Endodermal cell (in vitro differentiated cells): ENCODE results near the gene NPVF. TPM values are rescaled to one million over a fixed set of nuclear protein-coding genes. Genes with fewer than 3 reads are reported as not detected.

Experiments
- DNase-seq: peaks from one replicate; pipeline ENCODE4 v3.0.0-alpha.2; 2017
- H3K27ac ChIP-seq: 2 replicates; pipeline ENCODE4 v1.5.1; 2013; ENCODE audit warnings: mild to moderate bottlenecking, low read depth, low read length, moderate library complexity
- H3K27me3 ChIP-seq: 2 replicates; pipeline ENCODE4 v1.6.1; 2013; ENCODE audit warnings: mild to moderate bottlenecking, low read length, moderate library complexity; ENCODE audit not compliant: insufficient read depth, control insufficient read depth, poor library complexity, severe bottlenecking
- H3K36me3 ChIP-seq: 2 replicates; pipeline ENCODE4 v1.7.0; 2013; ENCODE audit warnings: mild to moderate bottlenecking, low read length, moderate library complexity; ENCODE audit not compliant: control insufficient read depth, insufficient read depth
- H3K4me1 ChIP-seq: one replicate; pipeline ENCODE4 v1.7.0; 2013; ENCODE audit warnings: low read length; ENCODE audit not compliant: control insufficient read depth, insufficient read depth
- H3K4me3 ChIP-seq: 2 replicates; pipeline ENCODE4 v1.5.1; 2013; ENCODE audit warnings: mild to moderate bottlenecking, low read length, moderate library complexity
- H3K9ac ChIP-seq: 2 replicates; pipeline ENCODE4 v1.6.1; 2013; ENCODE audit warnings: mild to moderate bottlenecking, low read length, moderate library complexity; ENCODE audit not compliant: poor library complexity, severe bottlenecking; ENCODE audit errors: extremely low read depth
- H3K9me3 ChIP-seq: 2 replicates; pipeline ENCODE4 v1.6.1; 2013; ENCODE audit warnings: mild to moderate bottlenecking, low read length, moderate library complexity; ENCODE audit not compliant: control insufficient read depth
- H3K27ac Mint-ChIP-seq: 2 replicates; pipeline ENCODE4 v1.8.0; 2020; ENCODE audit warnings: mixed read lengths
- H3K27me3 Mint-ChIP-seq: 2 replicates; pipeline ENCODE4 v1.8.0; 2021; ENCODE audit warnings: mild to moderate bottlenecking, mixed read lengths; ENCODE audit not compliant: insufficient read depth
- H3K36me3 Mint-ChIP-seq: 2 replicates; pipeline ENCODE4 v1.8.0; 2020; ENCODE audit warnings: low read depth, mixed read lengths
- H3K4me1 Mint-ChIP-seq: 2 replicates; pipeline ENCODE4 v1.8.0; 2020; ENCODE audit warnings: mixed read lengths
- H3K4me3 Mint-ChIP-seq: 2 replicates; pipeline ENCODE4 v1.8.0; 2020; ENCODE audit warnings: mild to moderate bottlenecking, moderate library complexity, mixed read lengths
- H3K9me3 Mint-ChIP-seq: 2 replicates; pipeline ENCODE4 v1.8.0; 2020; ENCODE audit warnings: mild to moderate bottlenecking, mixed read lengths
- CTCF ChIP-seq: fragments of 200-600 bp; sonication (generic); conservative IDR thresholded peaks from 2 replicates; pipeline ENCODE4 v1.5.0; 2021; ENCODE audit warnings: antibody characterized with exemption, mild to moderate bottlenecking
- WGBS, 2 experiments: methylation state at CpG; one replicate each; pipeline versions ENCODE4 v1.1.5 to v1.1.7; 2013; ENCODE audit warnings: missing lambda C conversion rate in 2 of 2, mixed read lengths in 1 of 2; ENCODE audit not compliant: insufficient coverage in 1 of 2, insufficient read length in 1 of 2; 5-methylcytosine and 5-hydroxymethylcytosine counted together
- total RNA-seq, 2 donors: library from RNA; stranded (reverse); fragmentation: NEBNext Ultra II Directional in 1 of 2; extraction: Animal tissue kit (Norgen Biotek cat#: 25700) in 1 of 2; gene quantifications; 2 replicates in 1 of 2; 3 replicates in 1 of 2; pipeline ENCODE4 v1.2.1, GENCODE V29; 2021

NPVF gene
- total RNA-seq, 2 donors from 2014 or later: not detected

- H3K9me3 Mint-ChIP-seq: peaks cover 4% of the 10 kb centered on the region
- Histone ChIP-seq H3K4me1 (peaks cover 7% of the 10 kb centered on the region), H3K9ac (no peak overlapping the region), H3K4me3 (no peak overlapping the region), H3K27ac (no peak overlapping the region), H3K36me3 (no peaks in the 10 kb centered on the region), H3K9me3 (no peaks in the 10 kb centered on the region), H3K27me3 (no peaks in the 10 kb centered on the region)
- H3K36me3 Mint-ChIP-seq: no peaks in the 10 kb centered on the region
- no peak for TF ChIP-seq CTCF
- H3K4me3 Mint-ChIP-seq: no peak overlapping the region
- peaks cover 3% of the 10 kb centered on the region for H3K27me3 Mint-ChIP-seq
- 92 to 100% methylated on average over 3 of the region's 3 CpGs for WGBS, 2 experiments
- no peak for DNase-seq
- H3K27ac Mint-ChIP-seq: no peak overlapping the region
- peaks cover 23% of the 10 kb centered on the region for H3K4me1 Mint-ChIP-seq
Measured at GRCh38 chr7:25239888-25240287, 11.6 kb upstream of the NPVF start.

- Histone ChIP-seq H3K9ac (no peak overlapping the region), H3K27ac (no peak overlapping the region), H3K9me3 (no peaks in the 10 kb centered on the region), H3K4me1 (peaks cover 3% of the 10 kb centered on the region), H3K36me3 (no peaks in the 10 kb centered on the region), H3K27me3 (no peaks in the 10 kb centered on the region), H3K4me3 (no peak overlapping the region)
- Mint-ChIP-seq H3K27me3 (peaks cover 3% of the 10 kb centered on the region), H3K27ac (no peak overlapping the region), H3K9me3 (peaks cover 4% of the 10 kb centered on the region), H3K4me3 (no peak overlapping the region), H3K36me3 (no peaks in the 10 kb centered on the region), H3K4me1 (peaks cover 7% of the 10 kb centered on the region)
- no peak for DNase-seq
- no peak for TF ChIP-seq CTCF
- WGBS, 2 experiments: 90 to 100% methylated on average over 1 to 2 of the region's 2 CpGs
Measured at GRCh38 chr7:25238066-25238725, 9.9 kb upstream of the NPVF start.

GRCh38 chr7:25235471-25235870 is 7.2 kb upstream of the NPVF start:
- H3K36me3 Mint-ChIP-seq: no peaks in the 10 kb centered on the region
- no peaks in the 10 kb centered on the region for H3K4me1 ChIP-seq
- H3K9ac ChIP-seq: no peak overlapping the region
- no peak overlapping the region for H3K4me3 ChIP-seq
- no peaks in the 10 kb centered on the region for H3K4me1 Mint-ChIP-seq
- no peaks in the 10 kb centered on the region for H3K36me3 ChIP-seq
- no peak for TF ChIP-seq CTCF
- no peak overlapping the region for H3K4me3 Mint-ChIP-seq
- no peaks in the 10 kb centered on the region for H3K9me3 Mint-ChIP-seq
- H3K27me3 Mint-ChIP-seq: peaks cover 3% of the 10 kb centered on the region
- H3K27ac ChIP-seq: no peak overlapping the region
- no peak for DNase-seq
- no peaks in the 10 kb centered on the region for H3K27me3 ChIP-seq
- no peaks in the 10 kb centered on the region for H3K9me3 ChIP-seq
- H3K27ac Mint-ChIP-seq: no peak overlapping the region
- 96 to 100% methylated on average over 2 to 3 of the region's 3 CpGs for WGBS, 2 experiments
